ENCODE results near the gene CDCA7L.
"Not testable (repeated sequence)": the region's sequence is repeated elsewhere in the genome, so short reads cannot be mapped to it uniquely, and the experiment has no call there.

GRCh38 chr7:21933293-21933692, 12.4 kb downstream of the CDCA7L start:
- TF ChIP-seq CTCF (IDR thresholded peaks at IDR 0.05; ENCODE audit: low read depth, low read length, poor library complexity, severe bottlenecking); EZH2phosphoT487 (IDR thresholded peaks at IDR 0.05; ENCODE audit: borderline replicate concordance, low read length): not testable (repeated sequence)
